Neutrophil (primary cell): ENCODE results near the gene SULT6B1.
"Not testable (repeated sequence)": the region's sequence is repeated elsewhere in the genome, so short reads cannot be mapped to it uniquely, and the experiment has no call there.

ENCODE experiments used
- H3K27ac ChIP-seq: fragments of 200-600 bp; sonication (generic); 2 replicates; pipeline ENCODE4 v1.5.1; 2016; ENCODE audit warnings: mild to moderate bottlenecking, moderate library complexity
- H3K27me3 ChIP-seq: fragments of 200-600 bp; sonication (generic); 2 replicates; pipeline ENCODE4 v1.6.0; 2016; ENCODE audit warnings: mild to moderate bottlenecking
- H3K36me3 ChIP-seq: fragments of 200-600 bp; sonication (generic); 2 replicates; pipeline ENCODE4 v1.5.1; 2017
- H3K4me1 ChIP-seq, 2 experiments: fragments of 200-600 bp in 1 of 2; sonication (generic) in 1 of 2; 1 replicate in 1 of 2; 2 replicates in 1 of 2; pipeline versions ENCODE4 v1.5.1 to v1.6.1; 2013 to 2016; ENCODE audit warnings: low read depth in 1 of 2, low read length in 1 of 2, mild to moderate bottlenecking in 1 of 2, moderate library complexity in 1 of 2; ENCODE audit not compliant: control insufficient read depth in 1 of 2, insufficient read depth in 1 of 2
- H3K4me3 ChIP-seq, 2 experiments: fragments of 200-600 bp in 1 of 2; sonication (generic) in 1 of 2; 1 replicate in 1 of 2; 2 replicates in 1 of 2; pipeline ENCODE4 v1.5.1; 2013 to 2016; ENCODE audit warnings: low read depth in 1 of 2, low read length in 1 of 2, mild to moderate bottlenecking in 1 of 2, moderate library complexity in 1 of 2
- H3K9me3 ChIP-seq: fragments of 200-600 bp; sonication (generic); 2 replicates; pipeline ENCODE4 v1.5.1; 2016
- CTCF ChIP-seq: fragments of 200-600 bp; sonication (generic); IDR thresholded peaks from 2 replicates; pipeline ENCODE4 v1.5.1; 2016; ENCODE audit warnings: antibody characterized with exemption

SULT6B1 gene

GRCh38 chr2:37228788-37229187 lies 40.3 kb upstream of the SULT6B1 start:
- TF ChIP-seq CTCF = no peak
- Histone ChIP-seq H3K27me3 (no peaks in the 10 kb centered on the region), H3K9me3 (no peaks in the 10 kb centered on the region), H3K36me3 (peaks cover 23% of the 10 kb centered on the region), H3K4me1 (peaks cover 34 to 36% of the 10 kb centered on the region in 2 experiments), H3K4me3 (no peak overlapping the region), H3K27ac (no peak overlapping the region)

DNA sequence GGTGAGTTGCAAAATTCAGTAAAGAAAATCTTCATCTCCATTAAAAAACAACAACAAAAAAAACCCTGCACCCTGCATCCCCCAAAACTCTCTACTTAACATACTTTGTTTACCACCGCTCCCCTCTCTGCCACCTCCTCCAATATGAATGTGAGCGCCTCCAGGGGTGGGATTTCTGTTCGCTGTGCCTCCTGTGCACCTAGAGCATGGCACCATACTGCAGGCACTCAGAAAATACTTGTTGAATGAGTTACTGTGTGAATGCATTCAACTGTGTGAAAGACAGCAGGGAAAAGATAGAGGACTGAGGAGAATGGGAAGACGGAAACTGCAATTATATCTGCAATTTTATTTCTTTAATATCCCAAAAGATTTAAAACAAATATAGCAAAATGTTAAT lies 38.4 kb upstream of the SULT6B1 start:
- no peak for TF ChIP-seq CTCF
- Histone ChIP-seq H3K9me3 (no peaks in the 10 kb centered on the region), H3K27ac (no peak overlapping the region), H3K36me3 (peaks cover 34% of the 10 kb centered on the region), H3K4me3 (no peak overlapping the region), H3K4me1 (peaks cover 20 to 23% of the 10 kb centered on the region in 2 experiments), H3K27me3 (no peaks in the 10 kb centered on the region)

DNA sequence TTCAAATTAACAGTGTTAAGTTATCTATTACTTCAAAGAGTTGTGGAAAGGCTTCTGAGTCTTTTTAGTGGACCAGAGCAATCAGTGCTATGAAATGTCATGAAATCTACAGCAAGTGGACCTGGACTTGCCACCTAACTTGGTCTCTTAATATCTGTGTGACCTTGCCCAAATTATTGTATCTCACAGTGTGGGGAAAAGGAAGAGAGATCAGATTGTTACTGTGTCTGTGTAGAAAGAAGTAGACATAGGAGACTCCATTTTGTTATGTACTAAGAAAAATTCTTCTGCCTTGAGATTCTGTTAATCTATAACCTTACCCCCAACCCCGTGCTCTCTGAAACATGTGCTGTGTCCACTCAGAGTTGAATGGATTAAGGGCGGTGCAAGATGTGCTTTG lies 36.7 kb upstream of the SULT6B1 start:
- not testable (repeated sequence) for H3K27ac ChIP-seq, H3K4me3 ChIP-seq, H3K27me3 ChIP-seq, H3K9me3 ChIP-seq
- peaks cover 9 to 10% of the 10 kb centered on the region in 2 experiments for H3K4me1 ChIP-seq
- H3K36me3 ChIP-seq = peaks cover 49% of the 10 kb centered on the region

DNA sequence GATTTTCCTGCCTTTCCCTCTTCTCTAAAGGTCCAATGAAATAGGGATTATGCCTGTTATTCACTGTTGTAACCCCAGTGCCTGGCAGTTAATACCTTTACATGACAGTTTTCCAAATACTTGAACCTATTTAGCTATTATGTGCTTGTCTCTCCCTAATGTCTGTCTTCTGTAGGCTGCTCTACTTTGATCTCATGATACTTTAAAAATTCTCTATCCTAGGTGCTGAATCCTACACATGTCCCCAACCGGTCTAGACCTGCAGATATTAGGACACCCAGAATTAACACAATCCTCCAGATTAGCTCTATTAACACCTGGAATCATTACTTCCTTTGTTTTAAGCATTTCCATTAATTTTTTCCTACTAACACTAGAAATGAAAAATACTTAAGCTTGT lies 35.6 kb upstream of the SULT6B1 start:
- Histone ChIP-seq H3K36me3 (peaks cover 58% of the 10 kb centered on the region), H3K4me3 (no peak overlapping the region), H3K4me1 (no peaks in the 10 kb centered on the region), H3K27me3 (no peaks in the 10 kb centered on the region), H3K27ac (no peak overlapping the region), H3K9me3 (no peaks in the 10 kb centered on the region)
- no peak for TF ChIP-seq CTCF

- Histone ChIP-seq H3K36me3 (peaks cover 55% of the 10 kb centered on the region), H3K4me1 (no peaks in the 10 kb centered on the region), H3K27ac (no peak overlapping the region), H3K4me3 (no peak overlapping the region), H3K27me3 (no peaks in the 10 kb centered on the region), H3K9me3 (no peaks in the 10 kb centered on the region)
- TF ChIP-seq CTCF = no peak
Observed at GRCh38 chr2:37223131-37223530, 34.7 kb upstream of the SULT6B1 start.

DNA sequence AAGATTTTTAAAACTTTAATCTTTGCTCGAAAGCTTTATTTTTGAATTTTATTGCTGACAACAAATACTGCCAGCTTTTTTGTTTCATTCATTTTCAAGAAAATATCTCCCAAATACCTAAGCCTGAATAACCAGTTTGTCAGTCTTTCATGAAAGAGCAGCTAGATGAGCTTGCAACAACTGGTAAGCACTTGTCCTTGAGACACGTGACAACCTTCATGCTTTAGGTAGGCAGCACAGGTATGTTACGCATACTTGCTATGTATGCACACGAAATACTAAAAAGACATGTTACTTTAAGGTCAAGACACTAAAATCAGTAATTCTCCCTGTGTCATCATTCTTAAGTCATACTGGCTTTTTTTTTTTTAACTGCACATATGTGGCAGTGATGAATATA lies 30.6 kb upstream of the SULT6B1 start:
- Histone ChIP-seq H3K36me3 (peaks cover 45% of the 10 kb centered on the region), H3K4me3 (no peak overlapping the region), H3K9me3 (no peaks in the 10 kb centered on the region), H3K27me3 (no peaks in the 10 kb centered on the region), H3K4me1 (peaks cover 7 to 8% of the 10 kb centered on the region in 2 experiments), H3K27ac (no peak overlapping the region)
- no peak for TF ChIP-seq CTCF
